GM21423 (cell line): Measurements from ENCODE around the gene ARF4.
"Not testable (repeated sequence)": the region's sequence is repeated elsewhere in the genome, so short reads cannot be mapped to it uniquely, and the experiment has no call there.

Experiments used
- ATAC-seq: cut with Tn5 transposase; IDR thresholded peaks from one replicate; pipeline ENCODE4 v1.9.1; 2021; ENCODE audit warnings: mild to moderate bottlenecking, moderate library complexity; ENCODE audit not compliant: unreplicated experiment

The ARF4 gene

DNA sequence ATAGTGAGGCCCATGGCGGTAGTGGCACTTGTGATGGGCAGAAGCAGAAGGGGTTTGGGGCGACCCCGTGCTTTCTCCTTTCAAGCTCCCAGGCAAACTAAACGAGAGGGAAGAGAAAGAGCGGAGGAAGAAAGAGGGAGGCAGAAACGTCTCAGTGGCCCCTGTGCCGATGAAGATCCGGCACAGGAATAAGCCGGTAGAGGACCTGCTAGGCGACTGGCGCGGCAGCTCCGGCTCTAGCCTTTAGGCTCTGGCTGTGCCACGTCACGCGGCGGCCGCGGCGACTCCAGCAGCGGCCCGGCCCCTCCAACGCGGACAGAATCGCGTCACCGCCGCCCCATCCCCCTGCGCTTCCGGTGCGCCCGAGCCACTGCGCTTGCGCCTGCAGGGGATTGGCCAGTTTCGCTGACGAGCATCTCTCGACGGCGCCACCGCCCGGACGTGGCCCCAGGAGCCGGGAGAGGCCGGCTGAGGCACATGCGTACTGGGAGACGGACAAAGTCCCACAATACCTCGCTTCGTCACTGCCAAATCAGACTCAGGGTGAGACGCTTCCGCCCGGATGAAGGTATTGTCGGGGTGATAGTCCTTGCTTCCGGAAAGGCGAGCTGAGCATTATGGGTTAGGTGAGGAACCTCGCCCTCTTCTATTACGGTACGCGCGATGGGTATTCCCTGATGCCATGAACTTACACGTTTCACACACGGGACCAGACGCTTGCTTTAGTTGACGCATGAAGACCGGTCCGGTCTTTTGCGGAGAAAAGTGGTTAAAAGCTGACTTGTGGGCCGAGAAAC, at the start of gene ARF4:
ARF4 (minus strand) TSS at position 218 of the 797 bp plus-strand sequence; CDS start at position 14, 204 bp downstream.
- ATAC-seq = peak; percentile 92

DNA sequence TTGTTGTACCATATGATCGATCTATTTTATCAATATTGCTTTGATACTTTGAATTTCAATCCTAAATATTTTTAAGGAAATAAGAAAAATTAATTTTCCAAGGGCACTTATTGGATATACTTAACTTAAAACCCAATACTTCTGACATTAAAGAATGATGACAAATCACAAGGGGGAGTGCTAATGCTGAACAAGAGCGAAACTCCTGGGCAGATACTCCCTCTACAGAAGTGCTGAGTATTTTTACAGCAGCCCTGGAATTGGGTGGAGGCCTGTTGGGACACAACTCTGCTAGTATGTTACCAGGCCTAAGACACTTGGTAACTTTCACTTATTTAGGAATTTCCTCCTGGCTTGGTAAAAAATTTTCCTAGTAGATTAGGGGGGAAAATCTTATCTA, 49.6 kb upstream of the ARF4 start:
- ATAC-seq = no peak

DNA sequence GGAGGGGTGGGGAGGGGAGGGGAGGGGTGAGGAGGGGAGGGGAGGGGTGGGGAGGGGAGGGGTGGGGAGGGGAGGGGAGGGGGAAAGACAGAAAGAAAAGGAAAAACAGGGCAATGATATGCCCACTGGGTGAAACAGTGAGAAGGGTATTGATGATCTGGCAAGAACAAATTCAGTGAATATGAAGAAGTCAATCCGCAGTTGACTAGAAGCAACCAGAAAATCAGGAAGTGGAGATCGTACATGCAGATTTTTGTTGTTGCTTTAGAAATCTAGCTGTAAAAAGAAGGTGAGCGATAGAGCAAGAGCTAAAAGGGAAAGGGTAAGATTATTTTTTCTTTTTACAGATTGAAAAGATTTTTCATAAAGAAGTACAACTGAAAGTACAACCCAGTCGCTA, 47.6 kb upstream of the ARF4 start:
- ATAC-seq = no peak

DNA sequence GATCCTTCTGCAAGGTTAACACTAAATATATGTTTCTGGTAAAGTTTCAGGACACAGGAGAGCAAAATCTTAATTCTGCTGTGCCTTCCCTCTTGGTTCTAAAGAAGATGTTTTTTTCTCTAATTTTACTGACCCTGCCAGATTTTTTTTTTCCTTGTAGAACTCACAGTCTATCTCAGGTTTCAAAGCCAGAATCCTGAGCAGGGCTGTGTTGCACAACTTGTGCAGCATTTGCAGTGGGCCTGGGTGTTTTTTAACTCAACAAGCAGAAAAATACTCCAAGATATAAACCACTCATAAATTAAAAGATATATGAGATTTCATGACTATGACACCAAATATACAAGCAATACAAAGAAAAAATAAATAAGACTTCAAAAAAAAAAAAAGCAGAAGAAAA, 40.2 kb upstream of the ARF4 start:
- ATAC-seq = no peak

DNA sequence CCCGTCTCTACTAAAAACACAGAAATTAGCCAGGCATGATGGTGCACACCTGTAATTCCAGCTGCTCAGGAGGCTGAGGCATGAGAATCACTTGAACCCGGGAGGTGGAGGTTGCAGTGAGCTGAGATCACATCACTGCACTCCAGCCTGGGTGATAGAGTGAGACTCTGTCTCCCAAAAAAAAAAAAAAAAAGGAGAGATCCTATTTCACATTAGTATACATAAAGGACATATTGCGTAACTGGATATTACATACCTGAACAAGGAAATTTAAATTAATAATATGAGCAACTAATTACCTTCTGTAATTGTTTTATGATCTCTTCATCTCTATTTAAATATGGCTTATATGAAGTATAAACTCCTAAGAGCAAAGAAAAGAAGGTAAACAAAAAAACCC, 37.1 kb upstream of the ARF4 start:
- ATAC-seq = not testable (repeated sequence)

DNA sequence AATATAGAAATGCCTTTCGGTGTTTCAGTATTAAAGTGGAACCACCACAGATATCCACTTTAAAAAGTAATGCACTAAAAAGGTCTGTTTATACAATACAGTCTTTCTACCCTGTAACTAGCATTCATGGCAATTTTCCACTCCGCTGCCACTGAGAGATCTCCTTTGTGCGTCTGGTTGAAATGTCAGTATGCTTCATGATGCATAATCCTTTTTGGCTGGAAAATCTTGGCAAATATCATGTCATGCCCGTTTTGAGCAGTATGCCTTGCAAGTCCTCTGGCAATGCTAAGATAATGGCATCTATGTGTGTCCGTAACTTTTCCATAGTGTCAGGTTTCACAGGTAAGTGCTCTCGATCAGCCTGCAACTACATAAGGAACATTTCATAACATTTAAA, 30.8 kb upstream of the ARF4 start:
- ATAC-seq = no peak

DNA sequence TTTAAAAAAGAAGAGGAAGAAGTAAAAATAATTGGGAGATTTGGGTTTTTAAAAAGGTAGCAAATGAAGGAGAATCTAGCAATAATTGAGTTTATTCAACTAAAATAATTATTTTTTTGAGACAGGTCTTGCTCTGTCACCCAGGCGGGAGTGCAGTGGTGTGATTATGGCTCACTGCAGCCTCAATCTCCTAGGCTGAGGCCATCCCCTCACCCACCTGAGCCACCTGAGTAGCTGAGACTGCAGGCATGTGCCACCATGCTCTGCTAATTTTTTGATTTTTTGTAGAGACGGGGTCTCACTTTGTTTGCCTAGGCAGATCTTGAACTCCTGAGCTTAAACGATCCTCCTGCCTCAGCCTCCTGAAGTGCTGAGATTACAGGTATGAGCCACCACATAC, 27.7 kb upstream of the ARF4 start:
- no peak for ATAC-seq

DNA sequence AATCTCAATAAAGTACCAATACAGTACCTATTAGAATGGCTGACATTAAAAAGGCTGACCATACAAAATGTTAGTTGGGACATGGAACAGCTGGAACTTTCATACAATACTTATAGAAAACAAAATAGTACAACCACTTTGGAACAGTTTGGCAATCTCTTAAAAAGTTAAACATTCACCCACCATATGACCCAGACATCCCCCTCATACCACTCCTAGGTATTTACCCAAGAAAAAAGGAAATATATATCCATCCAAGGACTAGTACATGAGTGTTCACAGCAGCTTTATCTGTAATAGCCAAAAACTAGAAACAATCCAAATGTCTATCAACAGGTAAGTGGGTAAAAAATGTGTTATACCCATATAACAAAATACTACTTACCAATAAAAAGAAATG, 25.2 kb upstream of the ARF4 start:
- ATAC-seq = no peak

DNA sequence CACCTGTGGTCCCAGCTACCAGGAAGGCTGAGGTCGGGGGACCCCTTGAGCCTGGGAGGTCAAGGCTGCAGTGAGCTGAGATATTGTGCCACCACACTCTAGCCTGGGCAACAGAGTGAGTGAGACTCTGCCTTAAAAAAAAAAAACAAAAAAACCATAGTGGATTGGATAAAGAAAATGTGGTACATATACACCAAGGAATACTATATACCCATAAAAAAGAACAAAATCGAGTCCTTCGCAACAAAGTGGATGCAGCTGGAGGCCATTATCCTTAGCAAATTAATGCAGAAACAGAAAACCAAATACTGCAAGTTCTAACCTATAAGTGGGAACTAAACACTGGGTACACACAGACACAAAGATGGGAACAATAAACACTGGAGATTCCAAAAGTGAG, 20.6 kb upstream of the ARF4 start:
- no peak for ATAC-seq

DNA sequence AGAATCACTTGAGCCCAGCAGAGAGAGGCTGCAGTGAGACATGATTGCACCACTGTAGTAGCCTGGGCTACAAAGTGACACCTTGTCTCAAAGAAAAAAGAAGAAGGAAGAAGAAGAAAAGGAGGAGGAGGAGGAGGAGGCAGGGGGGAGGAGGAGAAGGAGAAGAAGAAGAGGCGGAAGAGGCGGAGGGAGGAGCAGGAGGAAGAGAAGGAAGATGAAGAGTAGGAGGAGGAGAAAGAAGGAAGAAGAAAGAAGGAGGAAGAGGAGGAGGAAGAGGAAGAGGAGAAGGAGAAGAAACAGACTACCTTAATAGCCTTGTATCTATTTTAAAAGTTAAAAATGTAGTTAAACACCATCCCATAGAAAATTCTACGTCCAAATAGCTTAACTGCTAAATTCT, 19.1 kb upstream of the ARF4 start:
- ATAC-seq = no peak

DNA sequence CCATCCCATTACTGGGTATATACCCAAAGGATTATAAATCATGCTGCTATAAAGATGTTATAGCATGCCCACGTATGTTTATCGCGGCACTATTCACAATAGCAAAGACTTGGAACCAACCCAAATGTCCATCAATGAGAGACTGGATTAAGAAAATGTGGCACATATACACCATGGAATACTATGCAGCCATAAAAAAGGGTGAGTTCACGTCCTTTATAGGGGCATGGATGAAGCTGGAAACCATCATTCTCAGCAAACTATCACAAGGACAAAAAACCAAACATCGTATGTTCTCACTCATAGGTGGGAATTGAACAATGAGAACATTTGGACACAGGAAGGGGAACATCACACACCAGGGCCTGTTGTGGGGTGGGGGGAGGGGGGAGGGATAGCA, 14.7 kb upstream of the ARF4 start:
- not testable (repeated sequence) for ATAC-seq

DNA sequence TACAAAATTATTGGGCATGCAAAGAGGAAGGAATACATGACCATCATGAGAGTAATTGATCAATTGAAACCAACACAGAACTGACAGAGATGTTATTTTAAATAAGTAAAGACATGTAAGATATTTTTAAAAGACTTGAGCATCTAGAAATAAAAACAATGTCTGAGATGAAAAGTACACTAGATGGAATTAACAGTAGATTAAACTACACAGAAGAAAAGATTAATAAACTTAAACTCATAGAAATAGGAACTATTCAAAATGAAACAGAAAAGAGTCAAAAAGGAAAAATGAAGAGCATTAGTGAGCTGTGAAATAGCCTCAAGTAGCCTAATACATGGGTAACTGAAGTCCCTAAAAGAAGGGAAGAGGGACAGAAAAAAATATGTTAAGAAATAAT, 8.5 kb upstream of the ARF4 start:
- ATAC-seq = no peak

DNA sequence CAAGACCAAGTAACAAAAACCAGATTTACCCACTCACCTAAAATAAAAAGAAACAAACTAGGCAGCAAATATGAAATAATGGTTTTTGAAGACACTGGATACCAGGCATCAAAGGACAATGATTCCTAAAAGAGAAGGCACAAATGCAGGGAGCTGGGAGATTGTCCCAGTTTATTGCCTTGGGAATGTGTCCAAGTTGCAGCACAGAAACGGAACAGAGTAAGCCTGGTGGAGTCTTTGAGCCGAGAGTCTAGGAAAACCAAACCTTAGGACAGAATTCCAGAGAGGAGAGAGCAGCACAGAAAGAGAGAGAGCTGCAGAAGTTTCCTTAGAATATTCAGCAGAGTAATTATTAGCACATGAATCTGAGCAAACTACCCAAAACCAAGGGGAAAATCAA, 7.8 kb upstream of the ARF4 start:
- ATAC-seq = no peak

DNA sequence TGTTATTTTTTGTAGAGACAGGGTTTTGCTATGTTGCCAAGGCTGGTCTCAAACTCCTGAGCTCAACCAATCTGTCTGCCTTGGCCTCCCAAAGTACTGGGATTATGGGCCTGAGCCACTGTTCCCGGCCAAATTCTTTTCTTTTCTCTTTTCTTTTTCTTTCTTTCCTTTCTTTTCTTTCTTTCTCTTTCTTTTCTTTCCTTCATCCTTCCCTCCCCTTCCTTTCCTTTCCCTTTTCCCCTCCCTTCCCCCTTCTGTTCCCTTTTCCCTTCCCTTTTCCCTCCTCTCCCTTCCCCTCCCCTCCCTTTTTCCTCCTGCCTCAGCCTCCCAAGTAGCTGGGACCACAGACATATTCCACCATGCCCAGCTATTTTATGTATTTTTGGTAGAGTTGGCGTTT, 3.1 kb upstream of the ARF4 start:
- no peak for ATAC-seq

DNA sequence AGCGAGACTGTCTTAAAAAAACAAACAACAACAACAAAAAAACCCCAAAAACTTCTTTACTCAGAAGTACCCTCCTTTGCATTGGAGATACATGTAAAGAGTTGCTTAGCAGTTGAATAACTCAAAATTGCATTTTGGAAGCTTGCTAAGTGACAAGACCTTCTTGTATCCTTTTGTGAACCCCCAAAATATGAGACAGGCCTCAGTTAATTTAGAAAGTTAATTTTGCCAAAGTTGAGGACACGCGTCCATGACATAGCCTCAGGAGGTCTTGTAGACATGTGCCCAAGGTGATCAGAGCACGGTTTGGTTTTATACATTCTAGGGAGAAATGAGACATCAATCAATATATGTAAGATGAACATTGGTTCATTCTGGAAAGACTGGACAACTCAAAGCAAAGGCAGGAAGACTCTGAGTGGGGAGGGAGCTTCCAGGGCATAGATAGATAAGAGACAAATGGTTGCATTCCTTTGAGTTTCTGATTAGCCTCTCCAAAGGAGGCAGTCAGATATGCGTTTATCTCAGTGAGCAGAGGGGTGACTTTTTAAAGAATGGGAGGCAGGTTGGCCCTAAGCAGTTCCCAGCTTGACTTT, 1.7 kb upstream of the ARF4 start:
- no peak for ATAC-seq

DNA sequence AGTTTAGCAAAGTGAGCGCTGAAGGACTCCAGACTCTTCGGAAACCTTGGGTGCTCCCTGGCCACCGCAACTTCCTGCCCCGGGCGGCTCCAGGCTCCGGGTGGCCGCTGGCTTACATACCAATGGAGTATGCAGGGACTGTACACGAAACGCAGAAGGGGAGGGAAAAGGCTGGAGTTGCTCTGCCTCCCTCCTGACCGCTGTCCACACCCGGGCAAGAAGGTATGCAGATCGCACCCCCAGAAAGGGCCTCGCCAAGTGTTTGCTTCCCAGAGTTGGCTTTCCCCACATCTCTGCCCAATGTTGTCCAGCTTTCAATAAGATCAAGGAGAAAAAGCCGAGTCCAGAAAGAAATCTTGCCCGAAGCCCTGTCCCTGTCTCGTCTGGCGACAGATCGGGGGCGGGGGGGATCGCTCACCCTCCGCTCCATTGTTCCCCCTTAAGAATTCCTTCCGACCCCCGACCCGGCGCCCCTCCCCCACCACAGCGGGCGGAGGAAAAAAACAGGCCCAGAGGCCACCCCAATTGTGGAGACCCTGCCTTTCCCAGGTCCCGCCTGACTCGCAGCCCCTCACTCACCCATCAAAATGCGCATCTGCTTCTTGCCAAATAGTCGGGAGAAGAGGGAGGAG, 533 bp downstream of the ARF4 start:
- ATAC-seq = no peak

DNA sequence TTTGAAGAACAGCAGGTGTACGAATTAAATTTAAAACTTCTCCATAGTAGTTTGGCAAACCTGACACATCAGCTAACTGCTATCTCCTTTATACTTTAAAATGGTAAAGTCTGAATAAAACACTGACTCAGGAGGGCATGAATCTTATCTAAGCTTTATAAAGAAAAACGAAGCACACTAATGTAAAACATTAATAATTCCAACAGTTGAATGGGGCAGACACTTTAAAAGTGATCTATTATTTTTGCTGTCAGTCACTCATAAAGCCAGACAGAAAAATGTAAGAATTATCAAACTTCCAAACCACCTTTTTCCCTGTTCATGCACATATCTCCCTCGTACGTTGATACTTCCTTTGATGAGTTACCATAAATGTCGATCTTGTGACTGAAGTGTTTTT, 2.6 kb downstream of the ARF4 start:
- no peak for ATAC-seq

DNA sequence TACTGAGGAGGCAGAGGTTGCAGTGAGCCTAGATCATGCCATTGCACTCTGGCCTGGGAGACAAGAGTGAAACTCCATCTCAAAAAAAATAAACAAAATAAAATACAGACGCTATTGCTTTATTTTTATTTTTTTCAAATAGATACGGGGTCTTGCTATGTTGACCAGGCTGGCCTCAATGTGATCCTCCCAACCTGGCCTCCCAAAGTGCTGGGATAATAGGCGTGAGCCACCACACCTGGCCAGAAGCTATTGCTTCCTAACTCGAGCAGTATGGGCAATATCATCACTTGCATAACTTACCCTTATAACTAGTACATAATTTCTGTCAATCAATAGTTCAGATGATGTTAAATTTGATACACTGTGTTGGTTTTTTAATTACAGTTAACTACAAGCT, 3.0 kb downstream of the ARF4 start:
- no peak for ATAC-seq

DNA sequence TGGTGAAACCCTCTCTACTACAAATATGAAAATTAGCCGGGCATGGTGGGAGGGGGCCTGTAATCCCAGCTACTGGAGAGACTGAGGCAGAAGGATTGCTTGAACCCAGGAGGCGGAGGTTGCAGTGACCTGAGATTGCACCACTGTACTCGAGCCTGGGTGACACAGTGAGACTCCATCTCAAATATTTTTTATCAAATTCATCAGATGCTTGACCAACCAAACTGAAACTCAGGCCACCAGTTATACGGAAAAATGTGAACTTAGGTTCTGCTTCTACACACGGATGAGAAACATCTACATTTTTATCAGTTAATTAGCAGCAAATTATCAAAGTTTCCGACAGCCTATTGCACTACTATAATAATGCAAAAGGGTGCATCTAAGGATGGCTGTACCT, 4.8 kb downstream of the ARF4 start:
- no peak for ATAC-seq

DNA sequence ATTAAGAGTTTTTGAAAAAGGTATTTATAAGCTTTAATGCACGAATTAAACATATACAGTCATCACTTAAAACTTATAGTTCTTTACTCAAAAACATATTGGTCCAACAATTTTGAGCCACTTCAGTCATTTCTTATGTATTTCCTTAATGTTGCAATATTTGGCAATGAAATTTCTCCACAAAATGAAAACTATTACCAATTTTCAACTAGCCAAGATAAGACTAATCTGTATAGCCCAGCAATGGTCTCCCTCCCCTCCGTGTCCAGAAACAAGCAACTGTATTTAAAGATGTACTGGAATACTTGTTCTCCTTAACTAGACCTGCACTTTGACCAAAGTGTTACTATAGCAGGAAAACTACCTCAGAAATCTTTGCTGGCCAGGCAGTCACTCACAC, 9.2 kb downstream of the ARF4 start:
- ATAC-seq = no peak

DNA sequence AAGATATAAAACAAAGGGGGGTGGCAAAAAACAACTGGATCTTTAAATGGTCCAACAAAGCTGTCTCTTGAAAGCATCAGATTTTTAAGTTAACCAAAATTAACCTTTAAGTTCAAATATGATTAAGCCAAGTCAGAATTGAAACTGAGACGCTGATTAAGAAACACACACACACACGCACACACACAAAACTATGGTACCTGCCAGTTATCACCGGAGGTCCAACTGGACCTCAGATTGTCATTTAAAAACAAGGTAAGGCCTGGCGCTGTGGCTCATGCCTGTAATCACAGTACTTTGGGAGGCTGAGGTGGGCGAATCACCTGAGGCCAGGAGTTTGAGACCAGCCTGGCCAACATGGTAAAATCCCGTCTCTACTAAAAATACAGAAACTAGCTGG, 10.4 kb downstream of the ARF4 start:
- ATAC-seq = no peak

DNA sequence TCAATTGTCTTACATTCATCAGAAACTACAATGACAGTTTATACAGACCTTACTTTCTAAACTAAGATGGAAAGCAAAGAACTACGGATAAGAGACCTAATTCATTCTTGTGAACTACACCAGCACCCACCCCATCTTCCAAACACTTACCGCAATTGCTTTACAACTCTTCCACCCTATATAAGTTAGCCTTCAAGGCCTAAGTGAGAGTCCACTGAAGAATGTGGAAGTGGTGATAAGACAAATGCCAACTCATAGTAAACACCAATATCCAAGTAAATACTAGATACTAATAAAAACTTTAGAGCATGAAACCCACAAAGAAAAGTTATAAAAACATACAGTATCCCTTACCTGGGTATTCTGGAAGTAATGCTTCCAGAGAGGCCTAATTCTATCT, 13.6 kb downstream of the ARF4 start:
- ATAC-seq = no peak
